ENCODE measurements around the gene ANKRD37.

The ANKRD37 gene

GRCh38 chr4:185408432-185408831, 11.8 kb downstream of the ANKRD37 start:
- no peak overlapping the region for H3K9ac ChIP-seq
- no peaks in the 10 kb centered on the region for H3K36me3 ChIP-seq (ENCODE audit: insufficient read depth)
- TF ChIP-seq, protein P1, sequence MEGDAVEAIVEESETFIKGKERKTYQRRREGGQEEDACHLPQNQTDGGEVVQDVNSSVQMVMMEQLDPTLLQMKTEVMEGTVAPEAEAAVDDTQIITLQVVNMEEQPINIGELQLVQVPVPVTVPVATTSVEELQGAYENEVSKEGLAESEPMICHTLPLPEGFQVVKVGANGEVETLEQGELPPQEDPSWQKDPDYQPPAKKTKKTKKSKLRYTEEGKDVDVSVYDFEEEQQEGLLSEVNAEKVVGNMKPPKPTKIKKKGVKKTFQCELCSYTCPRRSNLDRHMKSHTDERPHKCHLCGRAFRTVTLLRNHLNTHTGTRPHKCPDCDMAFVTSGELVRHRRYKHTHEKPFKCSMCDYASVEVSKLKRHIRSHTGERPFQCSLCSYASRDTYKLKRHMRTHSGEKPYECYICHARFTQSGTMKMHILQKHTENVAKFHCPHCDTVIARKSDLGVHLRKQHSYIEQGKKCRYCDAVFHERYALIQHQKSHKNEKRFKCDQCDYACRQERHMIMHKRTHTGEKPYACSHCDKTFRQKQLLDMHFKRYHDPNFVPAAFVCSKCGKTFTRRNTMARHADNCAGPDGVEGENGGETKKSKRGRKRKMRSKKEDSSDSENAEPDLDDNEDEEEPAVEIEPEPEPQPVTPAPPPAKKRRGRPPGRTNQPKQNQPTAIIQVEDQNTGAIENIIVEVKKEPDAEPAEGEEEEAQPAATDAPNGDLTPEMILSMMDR (conservative IDR thresholded peaks at IDR 0.05; ENCODE audit: low read depth, low read length), result no peak
- H3K4me3 ChIP-seq (IDR thresholded peaks at IDR 0.05; ENCODE audit: insufficient read depth, low read depth, low read length), result no peak overlapping the region
- no peak overlapping the region for H3K27ac ChIP-seq
- no peaks in the 10 kb centered on the region for H3K79me2 ChIP-seq (ENCODE audit: insufficient read depth, low read depth)
- H2AFZ ChIP-seq (ENCODE audit: low read depth), result no peak overlapping the region
- H3K27me3 ChIP-seq (ENCODE audit: insufficient read depth, low read depth), result no peaks in the 10 kb centered on the region
- peaks cover 10% of the 10 kb centered on the region for H3K4me1 ChIP-seq (ENCODE audit: low read depth, poor library complexity, severe bottlenecking)
- H4K20me1 ChIP-seq (ENCODE audit: insufficient read depth), result no peaks in the 10 kb centered on the region
- H3K4me2 ChIP-seq, result no peak overlapping the region

DNA sequence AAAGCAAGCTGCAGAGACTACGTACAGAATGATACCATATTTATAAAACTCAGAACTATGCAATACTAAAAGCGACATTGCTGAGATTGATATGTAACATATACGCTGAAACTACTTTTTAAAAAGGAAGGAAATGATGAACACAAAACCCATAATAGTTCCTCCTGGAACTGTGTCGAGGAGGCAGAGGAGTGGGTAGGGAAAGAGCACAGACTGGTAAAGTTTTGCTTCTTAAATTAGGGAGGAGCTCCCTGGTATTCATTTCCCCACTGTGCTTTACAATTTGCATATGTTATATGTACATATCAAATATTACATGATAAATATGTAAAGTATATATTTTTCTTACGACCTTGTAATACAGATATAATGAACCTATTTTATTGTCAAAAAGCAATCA, 15.2 kb downstream of the ANKRD37 start:
- TF ChIP-seq, protein P1 (conservative IDR thresholded peaks at IDR 0.05; ENCODE audit: low read depth, low read length), result no peak
- H3K27me3 ChIP-seq (ENCODE audit: insufficient read depth, low read depth), result no peaks in the 10 kb centered on the region
- H3K4me2 ChIP-seq, result no peak overlapping the region
- no peak overlapping the region for H2AFZ ChIP-seq (ENCODE audit: low read depth)
- no peaks in the 10 kb centered on the region for H3K79me2 ChIP-seq (ENCODE audit: insufficient read depth, low read depth)
- no peaks in the 10 kb centered on the region for H4K20me1 ChIP-seq (ENCODE audit: insufficient read depth)
- H3K4me3 ChIP-seq (IDR thresholded peaks at IDR 0.05; ENCODE audit: insufficient read depth, low read depth, low read length), result no peak overlapping the region
- no peak overlapping the region for H3K27ac ChIP-seq
- H3K4me1 ChIP-seq (ENCODE audit: low read depth, poor library complexity, severe bottlenecking), result peaks cover 17% of the 10 kb centered on the region
- no peak overlapping the region for H3K9ac ChIP-seq
- no peaks in the 10 kb centered on the region for H3K36me3 ChIP-seq (ENCODE audit: insufficient read depth)

- Histone ChIP-seq H3K4me3 (IDR thresholded peaks at IDR 0.05; ENCODE audit: insufficient read depth, low read depth, low read length) (no peak overlapping the region), H4K20me1 (ENCODE audit: insufficient read depth) (no peaks in the 10 kb centered on the region), H3K9ac (no peak overlapping the region), H3K4me2 (no peak overlapping the region), H2AFZ (ENCODE audit: low read depth) (no peak overlapping the region), H3K36me3 (ENCODE audit: insufficient read depth) (no peaks in the 10 kb centered on the region), H3K79me2 (ENCODE audit: insufficient read depth, low read depth) (no peaks in the 10 kb centered on the region), H3K27me3 (ENCODE audit: insufficient read depth, low read depth) (no peaks in the 10 kb centered on the region), H3K4me1 (ENCODE audit: low read depth, poor library complexity, severe bottlenecking) (peaks cover 17% of the 10 kb centered on the region), H3K27ac (no peak overlapping the region)
- TF ChIP-seq, protein P1 (conservative IDR thresholded peaks at IDR 0.05; ENCODE audit: low read depth, low read length), result no peak
These were observed 15.8 kb downstream of the ANKRD37 start for GRCh38 chr4:185412412-185412811.

- Histone ChIP-seq H3K4me1 (ENCODE audit: low read depth, poor library complexity, severe bottlenecking) (peaks cover 22% of the 10 kb centered on the region), H3K36me3 (ENCODE audit: insufficient read depth) (no peaks in the 10 kb centered on the region), H2AFZ (ENCODE audit: low read depth) (no peak overlapping the region), H4K20me1 (ENCODE audit: insufficient read depth) (no peaks in the 10 kb centered on the region), H3K9ac (no peak overlapping the region), H3K4me3 (IDR thresholded peaks at IDR 0.05; ENCODE audit: insufficient read depth, low read depth, low read length) (no peak overlapping the region), H3K27me3 (ENCODE audit: insufficient read depth, low read depth) (no peaks in the 10 kb centered on the region), H3K27ac (no peak overlapping the region), H3K4me2 (no peak overlapping the region), H3K79me2 (ENCODE audit: insufficient read depth, low read depth) (no peaks in the 10 kb centered on the region)
- TF ChIP-seq, protein P1 (conservative IDR thresholded peaks at IDR 0.05; ENCODE audit: low read depth, low read length), result no peak
These were observed 20.3 kb downstream of the ANKRD37 start for GRCh38 chr4:185416955-185417354.
